NCI-H748 treated with DMSO at 0.1 percent for 48 hours (cell line): ENCODE data around the gene CALHM4.
"Not testable (repeated sequence)": the region's sequence is repeated elsewhere in the genome, so short reads cannot be mapped to it uniquely, and the experiment has no call there.

Experiments used
- DNase-seq: peaks from one replicate; lab custom pipeline; 2025; lab: John Stamatoyannopoulos, UW

CALHM4 gene

GRCh38 chr6:116577486-116577885 is 23.9 kb downstream of the CALHM4 start:
- no peak for DNase-seq

- DNase-seq, result no peak
These were observed 24.8 kb downstream of the CALHM4 start for GRCh38 chr6:116578335-116578734.

- no peak for DNase-seq
These were observed 25.6 kb downstream of the CALHM4 start for GRCh38 chr6:116579143-116579542.

GRCh38 chr6:116580198-116580597 is 26.6 kb downstream of the CALHM4 start:
- DNase-seq, result no peak

GRCh38 chr6:116586276-116586675 is 32.7 kb downstream of the CALHM4 start:
- no peak for DNase-seq

GRCh38 chr6:116586738-116587137 is 33.2 kb downstream of the CALHM4 start:
- no peak for DNase-seq

- no peak for DNase-seq
These were observed 41.7 kb downstream of the CALHM4 start for GRCh38 chr6:116595247-116595646.

- DNase-seq, result no peak
These were observed 43.3 kb downstream of the CALHM4 start for GRCh38 chr6:116596815-116597214.

- not testable (repeated sequence) for DNase-seq
These were observed 50.4 kb downstream of the CALHM4 start for GRCh38 chr6:116603916-116604315.

GRCh38 chr6:116604868-116605267 is 51.3 kb downstream of the CALHM4 start:
- DNase-seq, result not testable (repeated sequence)

- DNase-seq, result no peak
These were observed 52.4 kb downstream of the CALHM4 start for GRCh38 chr6:116605935-116606334.
